ENCODE measurements around the gene ACTL8.

The ACTL8 gene

GRCh38 chr1:17755120-17755519 is at the start of gene ACTL8:
TSS of gene ACTL8 (plus strand) at chr1:17755333. CDS start at chr1:17823009, 67,676 bp downstream.
- no peak for DNase-seq (ENCODE audit: low spot score)

DNA sequence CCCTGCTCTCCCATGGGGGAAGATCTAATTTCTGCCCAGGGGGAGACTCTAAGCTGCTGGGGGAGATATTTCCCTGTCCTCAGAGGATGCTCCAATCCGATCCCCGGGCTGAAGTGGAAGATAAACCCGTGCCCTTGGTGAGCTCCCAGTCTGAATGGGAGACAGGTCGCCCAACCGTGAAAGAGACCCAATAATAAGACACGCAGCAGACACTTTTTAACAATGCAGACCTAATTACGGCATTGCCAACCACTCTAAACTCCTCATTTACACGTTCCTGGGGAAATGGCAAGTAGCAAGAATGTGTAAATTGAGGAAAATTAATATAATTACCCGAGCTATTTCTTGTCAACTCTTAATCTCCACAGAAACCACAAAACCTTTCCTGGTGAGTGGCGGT is 48.7 kb upstream of the ACTL8 start:
- DNase-seq (ENCODE audit: low spot score), result no peak

DNA sequence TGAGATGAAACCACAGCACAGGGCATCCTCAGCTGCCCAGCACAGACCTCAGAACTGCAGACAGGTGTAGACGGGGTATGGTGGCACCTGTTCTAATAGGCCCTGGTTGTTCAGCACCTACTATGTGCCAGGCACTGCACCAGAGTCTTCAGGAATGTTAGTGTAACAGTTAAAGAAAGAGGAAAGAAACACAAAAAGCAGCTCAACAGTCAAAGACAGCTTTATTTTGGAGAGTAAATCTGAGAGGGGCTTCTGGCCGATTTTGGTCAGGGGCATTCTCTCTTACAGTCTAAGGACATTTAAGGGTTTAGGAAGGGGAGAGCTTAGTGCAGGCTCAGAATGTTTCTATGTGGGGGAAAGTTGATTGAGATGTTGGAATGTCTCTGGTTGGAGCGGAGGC is 45.2 kb upstream of the ACTL8 start:
- no peak for DNase-seq (ENCODE audit: low spot score)

GRCh38 chr1:17710889-17711576 is 44.1 kb upstream of the ACTL8 start:
- no peak for DNase-seq (ENCODE audit: low spot score)

- no peak for DNase-seq (ENCODE audit: low spot score)
Observed at GRCh38 chr1:17711577-17711910, 43.6 kb upstream of the ACTL8 start.

DNA sequence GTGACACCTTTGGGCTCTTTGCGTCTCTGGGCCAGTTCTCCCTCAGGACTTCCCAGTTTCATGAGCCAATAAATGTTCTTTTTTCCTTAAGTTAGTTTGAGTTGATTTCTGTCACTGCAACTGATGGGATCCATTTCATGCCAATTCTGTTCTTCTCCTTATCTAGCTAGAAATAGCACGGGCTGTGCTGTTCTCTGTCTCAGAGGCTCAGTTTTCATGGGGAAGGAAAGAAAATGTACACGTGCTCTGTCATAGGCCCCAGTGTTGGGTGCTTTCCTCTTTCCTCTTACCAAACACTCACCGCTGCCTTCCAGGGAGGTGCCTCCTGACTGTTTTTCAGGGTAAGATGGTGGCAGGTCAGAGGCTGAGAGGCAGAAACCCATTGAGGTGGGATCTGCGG is 43.2 kb upstream of the ACTL8 start:
- no peak for DNase-seq (ENCODE audit: low spot score)

DNA sequence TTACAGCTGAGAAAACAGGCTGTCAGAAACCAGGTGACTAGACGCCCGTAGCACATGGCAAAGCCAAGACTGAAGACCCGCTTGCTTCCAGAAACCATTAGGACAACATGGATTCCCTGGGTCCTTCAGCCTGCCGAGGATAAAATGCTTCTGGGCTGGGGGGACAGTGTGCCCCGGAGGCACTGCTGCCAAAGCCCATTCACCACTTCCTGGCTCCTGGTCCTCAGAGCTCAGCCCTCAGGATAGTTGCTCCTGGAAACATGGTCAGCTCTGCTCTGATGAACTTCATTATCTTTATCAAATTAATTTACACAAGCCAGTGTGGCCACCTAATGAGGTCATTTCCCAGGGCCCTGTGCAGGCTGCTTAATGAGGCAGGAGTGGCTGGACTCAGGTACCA is 41.1 kb upstream of the ACTL8 start:
- no peak for DNase-seq (ENCODE audit: low spot score)

GRCh38 chr1:17717594-17718535 is 37.3 kb upstream of the ACTL8 start:
- no peak for DNase-seq (ENCODE audit: low spot score)

DNA sequence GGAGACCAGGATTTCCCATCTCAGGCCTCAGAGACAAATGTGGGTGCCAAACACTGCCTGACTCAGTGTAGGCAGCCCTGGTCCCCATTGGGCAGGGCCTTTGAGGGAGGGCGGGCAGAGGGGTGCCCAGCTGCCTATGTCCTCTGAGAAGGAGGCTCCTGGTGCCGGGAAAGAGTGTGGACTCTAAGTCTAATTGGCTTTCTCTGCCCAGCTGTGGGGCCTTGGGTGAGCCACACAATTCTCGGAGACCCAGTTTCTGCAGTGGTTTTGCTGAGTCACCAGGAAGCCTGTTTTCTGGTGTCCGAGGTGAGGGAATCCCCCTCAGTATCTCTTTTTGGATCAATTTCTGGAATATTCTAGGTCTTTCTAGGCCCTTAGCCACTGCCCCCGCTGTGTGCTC is 35.3 kb upstream of the ACTL8 start:
- peak; percentile 44 for DNase-seq (ENCODE audit: low spot score)

DNA sequence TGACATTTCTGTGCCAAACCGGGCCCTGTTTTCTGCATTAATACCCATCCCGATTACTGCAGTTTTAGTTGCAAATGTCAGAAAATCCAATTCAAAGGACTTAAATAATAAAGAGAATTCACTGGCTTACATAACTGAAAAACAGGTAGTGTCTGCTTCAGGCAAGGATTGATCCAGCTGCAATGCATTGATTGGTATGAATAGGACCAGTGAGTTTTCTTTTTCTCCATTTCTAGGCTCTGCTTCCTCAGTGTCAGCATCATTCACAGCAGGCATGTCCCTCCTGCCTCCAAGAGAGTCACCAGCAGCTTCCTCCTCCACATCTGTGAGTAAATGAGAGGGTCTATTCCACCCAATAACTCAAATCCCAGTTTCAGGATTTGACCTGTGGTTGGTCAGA is 33.7 kb upstream of the ACTL8 start:
- DNase-seq (ENCODE audit: low spot score), result no peak

- no peak for DNase-seq (ENCODE audit: low spot score)
Observed at GRCh38 chr1:17723684-17724083, 31.4 kb upstream of the ACTL8 start.

- DNase-seq (ENCODE audit: low spot score), result no peak
Observed at GRCh38 chr1:17724150-17724549, 31.0 kb upstream of the ACTL8 start.

GRCh38 chr1:17725084-17725719 is 29.9 kb upstream of the ACTL8 start:
- no peak for DNase-seq (ENCODE audit: low spot score)

GRCh38 chr1:17725811-17726582 is 29.1 kb upstream of the ACTL8 start:
- no peak for DNase-seq (ENCODE audit: low spot score)

DNA sequence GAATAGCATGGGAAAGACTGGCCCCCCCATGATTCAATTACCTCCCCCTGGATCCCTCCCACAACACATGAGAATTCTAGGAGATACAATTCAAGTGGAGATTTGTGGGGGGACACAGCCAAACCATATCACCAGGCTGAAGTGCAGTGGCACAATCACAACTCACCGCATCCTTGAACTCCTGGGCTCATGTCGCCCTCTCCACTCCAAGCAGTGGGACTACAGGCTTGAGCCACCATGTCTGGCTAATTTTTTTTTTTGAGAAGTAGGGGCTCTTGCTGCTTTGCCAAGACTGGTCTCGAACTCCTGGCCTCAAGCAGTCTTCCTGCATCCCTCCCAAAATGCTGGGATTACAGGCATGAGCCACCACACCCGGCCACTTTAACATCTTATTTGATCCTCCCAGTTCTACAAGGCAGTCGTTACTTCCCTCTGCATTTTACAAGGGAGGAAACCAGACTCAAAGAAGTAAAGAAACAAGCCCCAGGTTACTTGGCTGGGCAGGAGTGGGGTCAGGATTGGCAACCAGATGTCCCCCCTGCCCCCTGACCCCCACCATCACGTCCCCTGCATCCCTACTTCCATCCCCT is 26.9 kb upstream of the ACTL8 start:
- DNase-seq (ENCODE audit: low spot score), result no peak

GRCh38 chr1:17729248-17729647 is 25.9 kb upstream of the ACTL8 start:
- no peak for DNase-seq (ENCODE audit: low spot score)

DNA sequence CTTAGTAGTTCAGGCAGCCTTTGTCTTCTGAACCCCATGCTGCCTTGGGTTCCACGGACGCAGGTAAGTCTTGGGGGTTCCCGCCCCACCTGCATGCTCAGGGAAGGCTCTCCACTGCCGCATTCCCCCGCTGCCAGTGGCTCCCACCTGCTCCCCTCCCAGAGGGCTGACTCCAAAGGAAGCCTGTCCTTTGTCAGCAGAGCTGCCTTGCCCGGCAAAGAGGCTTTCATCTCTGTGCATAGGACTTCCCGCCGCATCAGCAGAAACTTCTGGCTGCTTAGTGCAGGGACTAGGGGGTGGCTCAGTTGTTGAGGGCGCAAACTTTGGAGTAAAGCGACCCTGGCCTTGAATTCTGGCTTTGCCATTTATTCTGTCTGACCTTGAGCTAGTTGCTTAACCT is 25.2 kb upstream of the ACTL8 start:
- DNase-seq (ENCODE audit: low spot score), result no peak

- no peak for DNase-seq (ENCODE audit: low spot score)
Observed at GRCh38 chr1:17731460-17731859, 23.7 kb upstream of the ACTL8 start.

GRCh38 chr1:17732475-17732874 is 22.7 kb upstream of the ACTL8 start:
- peak; percentile 78 for DNase-seq (ENCODE audit: low spot score)

DNA sequence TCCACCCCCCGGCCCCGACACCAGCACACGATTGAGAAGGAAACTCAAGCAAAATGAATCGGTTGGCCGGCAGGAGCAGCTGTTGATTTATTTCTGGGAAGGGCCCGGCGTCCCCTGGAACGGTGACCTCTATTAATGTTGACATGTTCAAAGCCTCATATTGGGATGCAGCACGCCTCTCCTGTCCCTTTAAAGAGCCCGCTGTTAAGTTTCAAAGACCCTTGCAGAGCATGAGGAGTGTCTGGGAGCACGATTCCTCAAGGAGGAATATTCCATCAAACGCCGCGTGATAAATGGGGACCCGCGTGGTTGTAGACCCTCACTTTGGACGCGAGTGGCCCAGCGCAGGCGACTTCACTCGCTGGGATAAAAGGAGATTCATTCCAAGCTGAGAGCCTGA is 21.5 kb upstream of the ACTL8 start:
- DNase-seq (ENCODE audit: low spot score), result no peak

DNA sequence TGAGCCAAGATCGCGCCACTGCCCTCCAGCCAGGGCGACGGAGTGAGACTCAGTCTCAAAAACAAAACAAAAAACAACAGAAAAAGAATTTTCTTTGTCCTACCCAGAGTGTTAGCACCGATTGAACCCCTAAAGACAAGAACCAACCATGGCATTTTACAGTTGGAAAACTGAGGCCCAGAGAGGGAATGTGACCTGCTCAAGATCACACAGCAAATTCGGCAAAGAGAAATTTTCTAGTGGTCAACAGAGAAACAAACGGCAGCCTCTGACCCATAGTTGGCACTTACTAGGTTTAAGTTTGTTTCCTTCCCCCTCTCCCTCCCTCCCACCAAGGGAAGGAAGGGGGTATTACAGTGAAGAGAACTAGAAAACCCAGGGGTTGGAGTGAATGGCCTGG is 20.5 kb upstream of the ACTL8 start:
- DNase-seq (ENCODE audit: low spot score), result no peak

DNA sequence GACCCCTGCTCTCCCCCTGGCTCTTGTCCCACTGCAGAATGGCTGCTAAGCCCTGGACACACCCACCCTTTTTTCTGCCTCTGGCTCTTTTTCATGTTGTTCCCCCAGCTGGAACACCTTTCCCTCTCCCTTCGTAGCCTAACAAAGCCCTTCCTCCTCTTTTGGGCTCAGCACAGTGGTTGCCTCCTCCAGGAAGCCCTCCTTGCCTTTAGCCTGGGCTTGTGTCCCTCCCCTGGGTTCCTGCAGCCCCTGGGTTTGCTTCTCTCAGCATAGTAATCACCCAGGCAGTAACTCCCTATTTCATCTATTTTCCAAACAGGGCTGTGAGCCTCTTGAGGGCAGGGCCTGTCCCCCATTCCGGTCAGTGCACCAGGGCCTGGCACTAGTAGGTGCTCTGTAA is 19.8 kb upstream of the ACTL8 start:
- DNase-seq (ENCODE audit: low spot score), result no peak
